H1 (cell line): Measurements from ENCODE around the gene C5orf24. TPM values are rescaled to one million over a fixed set of nuclear protein-coding genes. Genes with fewer than 3 reads are reported as not detected.

Source experiments
- CTCF ChIA-PET: fragments of 300-600 bp; sonication (Branson Sonifier 250); formaldehyde crosslinking; loops from one replicate; lab custom pipeline; 2021; ENCODE audit not compliant: partially characterized antibody; lab: Charles Lee
- POLR2A ChIA-PET: fragments of 300-600 bp; sonication (Branson Sonifier 250); formaldehyde crosslinking; loops from one replicate; lab custom pipeline; 2021; ENCODE audit warnings: inconsistent platforms; ENCODE audit not compliant: partially characterized antibody; lab: Charles Lee
- DNase-seq, 2 experiments: peaks; one replicate each; pipeline versions ENCODE4 v3.0.0 to v3.0.0-alpha.2; 2010 to 2022; ENCODE audit warnings: low spot score in 2 of 2, low read depth in 1 of 2, mixed read lengths in 1 of 2
- FAIRE-seq: peaks from 2 replicates; lab custom pipeline; 2011; peaks lifted over from hg19 to GRCh38; lab: Jason Lieb, UNC
- H2AFZ ChIP-seq: 2 replicates; pipeline ENCODE4 v1.8.1; 2012; ENCODE audit warnings: low read length, inconsistent platforms
- H2AK5ac ChIP-seq: 2 replicates; pipeline ENCODE4 v1.6.1; 2013; ENCODE audit warnings: low read depth, low read length
- H2BK120ac ChIP-seq: replicated peaks from 2 replicates; pipeline ENCODE3; 2013; ENCODE audit warnings: low read depth, low read length, inconsistent platforms
- H2BK12ac ChIP-seq: 2 replicates; pipeline ENCODE4 v1.6.1; 2013; ENCODE audit warnings: low read depth, low read length
- H2BK15ac ChIP-seq: 2 replicates; pipeline ENCODE4 v1.6.1; 2013; ENCODE audit warnings: low read length
- H2BK20ac ChIP-seq: 2 replicates; pipeline ENCODE4 v1.6.1; 2013; ENCODE audit warnings: low read length
- H2BK5ac ChIP-seq: 2 replicates; pipeline ENCODE4 v1.6.1; 2013; ENCODE audit warnings: low read depth, low read length
- H3K14ac ChIP-seq: 2 replicates; pipeline ENCODE4 v1.6.1; 2013; ENCODE audit warnings: inconsistent platforms; ENCODE audit not compliant: insufficient read length
- H3K18ac ChIP-seq: 2 replicates; pipeline ENCODE4 v1.6.1; 2013; ENCODE audit warnings: low read length; ENCODE audit errors: extremely low read depth
- H3K23ac ChIP-seq: 2 replicates; pipeline ENCODE4 v1.6.1; 2013; ENCODE audit warnings: inconsistent platforms; ENCODE audit not compliant: insufficient read length
- H3K23me2 ChIP-seq: 2 replicates; pipeline ENCODE4 v1.6.1; 2013; ENCODE audit warnings: low read depth, low read length
- H3K27ac ChIP-seq: 2 replicates; pipeline ENCODE4 v1.6.1; 2011; ENCODE audit warnings: low read depth, low read length, inconsistent platforms
- H3K27me3 ChIP-seq, 4 experiments: replicated peaks in 1 of 4; 1 replicate in 1 of 4; 2 replicates in 3 of 4; pipeline versions ENCODE4 v1.6.1 to v1.8.1; 2011 to 2013; ENCODE audit warnings: low read length in 3 of 4, mild to moderate bottlenecking in 3 of 4, inconsistent platforms in 2 of 4, mixed read lengths in 2 of 4, moderate library complexity in 1 of 4; ENCODE audit not compliant: control insufficient read depth in 3 of 4, insufficient read depth in 3 of 4; ENCODE audit errors: extremely low read depth in 1 of 4
- H3K36me3 ChIP-seq, 4 experiments: 2 replicates each; pipeline versions ENCODE4 v1.6.1 to v1.8.1; 2011 to 2013; ENCODE audit warnings: mild to moderate bottlenecking in 4 of 4, low read length in 3 of 4, moderate library complexity in 2 of 4, control low read depth in 1 of 4, inconsistent platforms in 1 of 4; ENCODE audit not compliant: insufficient read depth in 4 of 4, control insufficient read depth in 2 of 4
- H3K4ac ChIP-seq: replicated peaks from 2 replicates; pipeline ENCODE3; 2013; ENCODE audit warnings: low read length, low read depth, mixed read lengths, inconsistent platforms; ENCODE audit not compliant: insufficient read length
- H3K4me1 ChIP-seq, 4 experiments: replicated peaks in 1 of 4; 1 replicate in 1 of 4; 2 replicates in 3 of 4; pipeline versions ENCODE4 v1.6.1 to v1.8.1; 2011 to 2013; ENCODE audit warnings: low read length in 3 of 4, inconsistent platforms in 2 of 4, mixed read lengths in 1 of 4; ENCODE audit not compliant: insufficient read depth in 4 of 4, control insufficient read depth in 3 of 4
- H3K4me2 ChIP-seq, 2 experiments: 2 replicates each; pipeline versions ENCODE4 v1.6.1 to v1.8.1; 2011 to 2013; ENCODE audit warnings: low read depth in 2 of 2, low read length in 2 of 2, control low read depth in 1 of 2, inconsistent platforms in 1 of 2, mild to moderate bottlenecking in 1 of 2; ENCODE audit not compliant: insufficient read depth in 1 of 2
- H3K4me3 ChIP-seq, 4 experiments: fragments of 200-600, 300-600 bp in 1 of 4; sonication (generic), shearing (Covaris generic), sonication (Bioruptor Twin) in 1 of 4; 2 replicates each; pipeline versions ENCODE4 v1.5.1 to v1.8.1; 2011 to 2016; ENCODE audit warnings: low read length in 4 of 4, low read depth in 3 of 4, control low read depth in 2 of 4, inconsistent platforms in 2 of 4, mild to moderate bottlenecking in 2 of 4, mixed read lengths in 1 of 4, moderate library complexity in 1 of 4; ENCODE audit not compliant: insufficient read depth in 2 of 4; ENCODE audit errors: extremely low read depth in 1 of 4
- H3K56ac ChIP-seq: replicated peaks from 2 replicates; pipeline ENCODE3; 2013; ENCODE audit warnings: low read depth, mild to moderate bottlenecking, mixed read lengths, low read length, inconsistent platforms; ENCODE audit not compliant: insufficient read length
- H3K79me1 ChIP-seq: 2 replicates; pipeline ENCODE4 v1.6.1; 2013; ENCODE audit warnings: low read depth, low read length, control low read depth
- H3K79me2 ChIP-seq, 2 experiments: 2 replicates each; pipeline versions ENCODE4 v1.6.1 to v1.8.1; 2012 to 2013; ENCODE audit warnings: low read length in 2 of 2, mild to moderate bottlenecking in 2 of 2, inconsistent platforms in 1 of 2; ENCODE audit not compliant: insufficient read depth in 2 of 2, control insufficient read depth in 1 of 2
- H3K9ac ChIP-seq, 4 experiments: replicated peaks in 1 of 4; 1 replicate in 1 of 4; 2 replicates in 3 of 4; pipeline versions ENCODE4 v1.6.1 to v1.8.1; 2011 to 2013; ENCODE audit warnings: low read depth in 3 of 4, low read length in 3 of 4, control low read depth in 2 of 4, mild to moderate bottlenecking in 2 of 4, moderate library complexity in 2 of 4, inconsistent platforms in 1 of 4; ENCODE audit errors: extremely low read depth in 1 of 4
- H3K9me3 ChIP-seq, 2 experiments: 2 replicates each; pipeline versions ENCODE4 v1.6.1 to v1.8.1; 2012 to 2013; ENCODE audit warnings: mild to moderate bottlenecking in 2 of 2, moderate library complexity in 2 of 2, control low read depth in 1 of 2, inconsistent platforms in 1 of 2, low read depth in 1 of 2, low read length in 1 of 2, mixed read lengths in 1 of 2; ENCODE audit not compliant: insufficient read depth in 2 of 2
- H4K20me1 ChIP-seq, 2 experiments: replicated peaks in 1 of 2; 2 replicates each; pipeline versions ENCODE3 to v1.8.1; 2011 to 2013; ENCODE audit warnings: inconsistent platforms in 2 of 2, low read length in 2 of 2, mild to moderate bottlenecking in 1 of 2; ENCODE audit not compliant: insufficient read depth in 2 of 2, control insufficient read depth in 1 of 2
- H4K5ac ChIP-seq: 2 replicates; pipeline ENCODE4 v1.6.1; 2013; ENCODE audit warnings: low read length, low read depth, mixed read lengths, inconsistent platforms; ENCODE audit not compliant: insufficient read length
- H4K8ac ChIP-seq: 2 replicates; pipeline ENCODE4 v1.8.0; 2013; ENCODE audit warnings: mild to moderate bottlenecking, moderate library complexity, low read length, inconsistent platforms; ENCODE audit not compliant: insufficient read depth; ENCODE audit errors: extremely low read depth
- H4K91ac ChIP-seq: replicated peaks from 2 replicates; pipeline ENCODE3; 2013; ENCODE audit warnings: low read length, mixed read lengths, inconsistent platforms; ENCODE audit not compliant: insufficient read length
- ASH2L ChIP-seq: fragments of 200-600, 300-600 bp; sonication (generic); IDR thresholded peaks from one replicate; pipeline ENCODE4 v1.7.1; 2017; ENCODE audit warnings: low read length
- BRCA1 ChIP-seq: IDR thresholded peaks from 2 replicates; pipeline ENCODE4 v1.6.1; 2012; ENCODE audit warnings: low read depth, low read length, improper control_type of control experiment
- CHD2 ChIP-seq: IDR thresholded peaks from 2 replicates; pipeline ENCODE4 v1.6.1; 2012; ENCODE audit warnings: low read length, improper control_type of control experiment
- CREB1 ChIP-seq: IDR thresholded peaks from 2 replicates; pipeline ENCODE4 v1.6.1; 2012; ENCODE audit warnings: inconsistent platforms
- E2F6 ChIP-seq: IDR thresholded peaks from 2 replicates; pipeline ENCODE4 v1.6.1; 2012; ENCODE audit warnings: inconsistent platforms
- EZH2 ChIP-seq: fragments of 200-600 bp; sonication (generic); IDR thresholded peaks from 2 replicates; pipeline ENCODE4 v1.7.1; 2012; ENCODE audit warnings: low read depth, mild to moderate bottlenecking, moderate library complexity, low read length, inconsistent platforms; ENCODE audit not compliant: severe bottlenecking
- HDAC2 ChIP-seq, 2 experiments: fragments of 300-600 bp in 1 of 2; sonication (generic) in 1 of 2; IDR thresholded peaks; 2 replicates each; pipeline ENCODE4 v1.6.1; 2011 to 2012; ENCODE audit warnings: low read depth in 2 of 2, low read length in 2 of 2, mild to moderate bottlenecking in 2 of 2, moderate library complexity in 2 of 2, borderline replicate concordance in 1 of 2, inconsistent platforms in 1 of 2
- JUN ChIP-seq: IDR thresholded peaks from 2 replicates; pipeline ENCODE4 v1.6.1; 2011; ENCODE audit warnings: low read depth, mild to moderate bottlenecking, improper control_type of control experiment, low read length
- KDM4A ChIP-seq: IDR thresholded peaks from one replicate; pipeline ENCODE4 v1.7.1; 2012; ENCODE audit warnings: low read depth, mild to moderate bottlenecking, moderate library complexity, low read length, inconsistent platforms; ENCODE audit not compliant: severe bottlenecking
- POLR2A ChIP-seq, 2 experiments: IDR thresholded peaks; 1 replicate in 1 of 2; 2 replicates in 1 of 2; pipeline ENCODE4 v1.6.1; 2011; ENCODE audit warnings: low read depth in 2 of 2, low read length in 2 of 2, mild to moderate bottlenecking in 2 of 2; ENCODE audit errors: control extremely low read depth in 1 of 2
- SP1 ChIP-seq: IDR thresholded peaks from 2 replicates; pipeline ENCODE4 v1.6.1; 2011; ENCODE audit warnings: low read depth, low read length
- WGBS, 2 experiments: shearing (Covaris generic) in 1 of 2; methylation state at CpG; one replicate each; pipeline versions ENCODE4 v1.1.6 to v1.1.7; 2013 to 2015; ENCODE audit warnings: low lambda C conversion rate in 2 of 2, mixed read lengths in 2 of 2, inconsistent platforms in 1 of 2, low coverage in 1 of 2, missing lambda C conversion rate in 1 of 2; ENCODE audit not compliant: insufficient replicate concordance in 2 of 2, insufficient coverage in 1 of 2, insufficient read length in 1 of 2; ENCODE audit errors: extremely low coverage in 1 of 2, missing lambda C conversion rate in 1 of 2; 5-methylcytosine and 5-hydroxymethylcytosine counted together
- polyA plus RNA-seq, 7 experiments: library from polyadenylated mRNA; depleted of rRNA in 3 of 7; stranded (reverse) in 5 of 7; unstranded in 2 of 7; fragments of >200 nt in 5 of 7; fragments of 200-250 nt in 2 of 7; gene quantifications; 1 replicate in 5 of 7; 2 replicates in 1 of 7; 4 replicates in 1 of 7; pipeline versions ENCODE4 v1.2.1 to v1.2.3, GENCODE V29; 2011 to 2013; ENCODE audit warnings: missing spikeins in 2 of 7, mixed read lengths in 2 of 7
- total RNA-seq: library from RNA; stranded (reverse); fragmentation: NEBNext Ultra II Directional; extraction: Animal tissue kit (Norgen Biotek cat#: 25700); gene quantifications from 2 replicates; pipeline ENCODE4 v1.2.1, GENCODE V29; 2021

The C5orf24 gene
- total and polyA plus RNA-seq, 2 of the 8 experiments (the other 6 are each of a cell fraction or from before 2014, with no cell fraction given) = 11.1 to 20.2 TPM

DNA sequence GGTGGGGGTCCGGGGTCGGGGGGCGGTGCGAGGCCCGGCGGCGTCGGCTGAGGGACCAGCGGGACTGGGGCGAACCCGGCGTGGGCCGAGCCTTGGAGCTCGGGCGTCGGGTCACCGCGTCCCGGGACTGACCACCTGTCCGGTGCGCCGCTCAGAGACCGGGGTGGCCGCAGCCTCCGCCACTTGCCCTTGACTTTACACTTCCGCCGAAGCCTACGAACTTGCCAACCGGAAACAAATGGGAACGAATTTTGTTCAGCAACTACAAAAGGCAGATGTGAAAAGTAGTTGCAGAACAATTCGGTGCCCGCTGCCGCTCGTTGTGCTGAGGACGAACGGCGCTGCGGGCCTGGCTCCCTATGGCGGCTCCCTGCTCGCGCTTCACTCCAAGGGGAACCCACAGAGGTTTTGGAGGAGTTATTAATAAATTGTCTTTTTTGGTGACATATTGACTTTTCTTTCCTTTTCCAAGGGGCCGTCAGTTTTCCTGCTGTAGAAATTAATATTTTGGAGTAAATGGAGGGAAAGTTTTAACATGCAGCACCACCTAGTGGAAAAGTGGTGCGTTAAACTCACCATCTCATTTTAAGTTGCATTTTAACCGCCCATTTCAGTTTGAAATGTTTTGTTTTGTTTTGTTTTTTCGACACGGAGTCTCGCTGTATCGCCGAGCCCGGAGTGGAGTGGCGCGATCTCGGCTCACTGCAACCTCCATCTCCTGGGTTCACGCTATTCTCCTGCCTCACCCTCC, 59.7 kb downstream of the C5orf24 start:
- 0 out of 2 replicates have a peak overlapping the region, but pooled peaks have one; percentile 50 for H2BK12ac ChIP-seq
- POLR2A ChIA-PET = interaction anchor here (0.9 to 5.8 kb wide), 20 partner anchors 12 to 169 kb away, joined by 3 to 54 read pairs (median 4); partner anchors contain the start of genes C5orf24, CAMLG, DDX46 and TXNDC15
- WGBS, 2 experiments = 3% methylated on average over 36 of the region's 54 CpGs; no CpG with 5 or more reads in 1 of the 2 experiments
- TF ChIP-seq CHD2 = no peak
- TF ChIP-seq KDM4A = peak; percentile 56
- no peak for TF ChIP-seq CREB1
- TF ChIP-seq POLR2A (IDR thresholded peaks at IDR 0.05; ENCODE audit: control extremely low read depth in 1 of 2, low read depth in 2 of 2, low read length in 2 of 2) = peak in 1 of 2 experiments; percentile 28; a peak in 1 of 3 replicates
- TF ChIP-seq JUN = no peak
- TF ChIP-seq ASH2L = peak; percentile 48
- TF ChIP-seq SP1 = 0 out of 2 replicates have a peak, but pooled peaks have one; percentile 37
- TF ChIP-seq HDAC2 (IDR thresholded peaks at IDR 0.05; ENCODE audit: borderline replicate concordance in 1 of 2, low read depth in 2 of 2, low read length in 2 of 2) = 0 out of 4 replicates have a peak, but pooled peaks of 1 of the 2 experiments have one; percentile 11
- 0 out of 2 replicates have a peak, but pooled peaks have one; percentile 25 for TF ChIP-seq E2F6
- TF ChIP-seq EZH2 = peak; percentile 18
- TF ChIP-seq BRCA1 = no peak; the same call in 1 of the 2 replicates

More for the DNA sequence above, 59.7 kb downstream of the C5orf24 start:
- H2BK15ac ChIP-seq = peak overlapping the region; percentile 81; the same call in 1 of the 2 replicates
- H3K9me3 ChIP-seq = no peaks in the 10 kb centered on the region
- H2BK120ac ChIP-seq = no peak overlapping the region
- H4K91ac ChIP-seq = peak overlapping the region; percentile 52
- peak overlapping the region; percentile 91 for H3K27ac ChIP-seq
- DNase-seq (no peak), FAIRE-seq (no peak)
- peak overlapping the region; percentile 88 to 93 (median 92) for H3K9ac ChIP-seq
- H3K23ac ChIP-seq = no peak overlapping the region
- H2AFZ ChIP-seq = peak overlapping the region; percentile 75; the same call in 1 of the 2 replicates
- H3K4me1 ChIP-seq = peaks cover 0 to 4% (median 0%) of the 10 kb centered on the region in 4 experiments; a peak in 3 of 7 replicates
- H4K20me1 ChIP-seq = no peaks in the 10 kb centered on the region
- no peak overlapping the region for H2AK5ac ChIP-seq
- H3K36me3 ChIP-seq = peaks cover 0 to 2% (median 0%) of the 10 kb centered on the region in 4 experiments; a peak in 1 of 8 replicates
- peak overlapping the region; percentile 59 to 81 for H3K4me2 ChIP-seq
- H3K18ac ChIP-seq = peak overlapping the region; percentile 96
- no peak overlapping the region for H3K14ac ChIP-seq
- H3K4ac ChIP-seq = peak overlapping the region; percentile 81
- H4K5ac ChIP-seq = peak overlapping the region; percentile 90
- peak overlapping the region; percentile 84 to 95 (median 93) for H3K4me3 ChIP-seq
- H4K8ac ChIP-seq = peak overlapping the region; percentile 92
- peaks cover 3% of the 10 kb centered on the region; the same call in 1 of the 2 replicates for H3K23me2 ChIP-seq
- H2BK5ac ChIP-seq = peak overlapping the region; percentile 81
- no peaks in the 10 kb centered on the region; the same call in 1 of the 2 replicates for H3K79me1 ChIP-seq
- H3K56ac ChIP-seq = peak overlapping the region; percentile 84
- H3K27me3 ChIP-seq = no peaks in the 10 kb centered on the region
- H3K79me2 ChIP-seq = no peaks in the 10 kb centered on the region
- CTCF ChIA-PET = interaction anchor here (0.6 to 4.8 kb wide), 25 partner anchors 12 to 352 kb away, joined by 3 to 49 read pairs (median 4); partner anchors contain the start of gene CAMLG
- H2BK20ac ChIP-seq = no peak overlapping the region
